Astrocyte of the spinal cord (primary cell): ENCODE measurements around the gene HNRNPM.

ENCODE experiments used
- DNase-seq: peaks from one replicate; pipeline ENCODE4 v3.0.0; 2011; ENCODE audit warnings: low read depth, low spot score
- H3K4me3 ChIP-seq: 2 replicates; pipeline ENCODE4 v1.5.1; 2011; ENCODE audit warnings: low read depth, mild to moderate bottlenecking, low read length, moderate library complexity
- CTCF ChIP-seq: IDR thresholded peaks from 2 replicates; pipeline ENCODE4 v1.5.1; 2012; ENCODE audit warnings: low read depth, mild to moderate bottlenecking, low read length, inconsistent platforms
- in situ Hi-C: cut with HindIII; loops from 2 replicates; pipeline ENCODE4 v1.10.0; 2017; ENCODE audit warnings: low sequenced_read_pairs

HNRNPM gene

GRCh38 chr19:8528500-8528899 is 83.7 kb downstream of the HNRNPM start:
- no peak overlapping the region for H3K4me3 ChIP-seq
- TF ChIP-seq CTCF, result no peak
- in situ Hi-C loops, result no loop called here
- no peak for DNase-seq

GRCh38 chr19:8529369-8530006 is 84.7 kb downstream of the HNRNPM start:
- in situ Hi-C loops, result no loop called here
- H3K4me3 ChIP-seq, result no peak overlapping the region
- DNase-seq, result no peak
- TF ChIP-seq CTCF, result no peak

GRCh38 chr19:8530061-8530679 is 85.4 kb downstream of the HNRNPM start:
- DNase-seq, result no peak
- no peak for TF ChIP-seq CTCF
- in situ Hi-C loops, result no loop called here
- H3K4me3 ChIP-seq, result no peak overlapping the region

- DNase-seq, result no peak
- no peak overlapping the region for H3K4me3 ChIP-seq
- TF ChIP-seq CTCF, result no peak
- in situ Hi-C loops, result no loop called here
Observed at GRCh38 chr19:8531470-8531869, 86.7 kb downstream of the HNRNPM start.

- H3K4me3 ChIP-seq, result no peak overlapping the region
- no peak for DNase-seq
Observed at GRCh38 chr19:8532225-8532624, 87.5 kb downstream of the HNRNPM start.

GRCh38 chr19:8536282-8536681 is 91.5 kb downstream of the HNRNPM start:
- TF ChIP-seq CTCF, result no peak
- in situ Hi-C loops, result no loop called here
- H3K4me3 ChIP-seq, result no peak overlapping the region
- DNase-seq, result no peak

More at GRCh38 chr19:8532225-8532624, 87.5 kb downstream of the HNRNPM start:
- no peak for TF ChIP-seq CTCF
- in situ Hi-C loops, result no loop called here
